HCT116 (cell line): ENCODE data around the gene SIRT7.

Experiments used
- CTCF ChIP-seq, 3 experiments: fragments of 200-600 bp in 1 of 3; sonication (generic) in 1 of 3; IDR thresholded peaks in 2 of 3; conservative IDR thresholded peaks in 1 of 3; 2 replicates each; pipeline ENCODE4 v1.5.1; 2012 to 2017; ENCODE audit warnings: low read depth in 2 of 3, low read length in 2 of 3, antibody characterized with exemption in 1 of 3, borderline replicate concordance in 1 of 3, control low read depth in 1 of 3, mild to moderate bottlenecking in 1 of 3, mixed read lengths in 1 of 3, mixed run types in 1 of 3, moderate library complexity in 1 of 3; ENCODE audit not compliant: insufficient read depth in 1 of 3
- EZH2 ChIP-seq: fragments of 200-600 bp; sonication (generic); IDR thresholded peaks from 2 replicates; pipeline ENCODE4 v1.6.1; 2017; ENCODE audit warnings: antibody characterized with exemption, mixed run types
- EZH2phosphoT487 ChIP-seq: fragments of 200-600 bp; IDR thresholded peaks from 2 replicates; pipeline ENCODE4 v1.6.1; 2018; ENCODE audit warnings: antibody characterized with exemption, borderline replicate concordance
- JUND ChIP-seq: IDR thresholded peaks from 2 replicates; pipeline ENCODE4 v1.6.1; 2012
- POLR2A ChIP-seq: IDR thresholded peaks from 2 replicates; pipeline ENCODE4 v1.7.0; 2011; ENCODE audit warnings: borderline replicate concordance; ENCODE audit not compliant: insufficient read depth, insufficient read length; ENCODE audit errors: extremely low read depth
- POLR2AphosphoS5 ChIP-seq: IDR thresholded peaks from 2 replicates; pipeline ENCODE4 v1.6.1; 2011; ENCODE audit warnings: mild to moderate bottlenecking, low read depth, low read length, moderate library complexity
- RAD21 ChIP-seq: IDR thresholded peaks from 2 replicates; pipeline ENCODE4 v1.6.1; 2012; ENCODE audit warnings: low read depth, mild to moderate bottlenecking
- REST ChIP-seq: IDR thresholded peaks from 2 replicates; pipeline ENCODE4 v1.6.1; 2012; ENCODE audit warnings: low read depth
- SIN3A ChIP-seq: IDR thresholded peaks from 2 replicates; pipeline ENCODE4 v1.6.1; 2012; ENCODE audit warnings: low read depth
- SP1 ChIP-seq: IDR thresholded peaks from 2 replicates; pipeline ENCODE4 v1.6.1; 2012; ENCODE audit warnings: low read depth
- SRF ChIP-seq: IDR thresholded peaks from 2 replicates; pipeline ENCODE4 v1.6.1; 2012; ENCODE audit warnings: low read depth
- YY1 ChIP-seq: IDR thresholded peaks from 2 replicates; pipeline ENCODE4 v1.6.1; 2011; ENCODE audit warnings: low read length, low read depth, moderate library complexity, mild to moderate bottlenecking; ENCODE audit not compliant: insufficient replicate concordance; ENCODE audit errors: extremely low read depth

DNA sequence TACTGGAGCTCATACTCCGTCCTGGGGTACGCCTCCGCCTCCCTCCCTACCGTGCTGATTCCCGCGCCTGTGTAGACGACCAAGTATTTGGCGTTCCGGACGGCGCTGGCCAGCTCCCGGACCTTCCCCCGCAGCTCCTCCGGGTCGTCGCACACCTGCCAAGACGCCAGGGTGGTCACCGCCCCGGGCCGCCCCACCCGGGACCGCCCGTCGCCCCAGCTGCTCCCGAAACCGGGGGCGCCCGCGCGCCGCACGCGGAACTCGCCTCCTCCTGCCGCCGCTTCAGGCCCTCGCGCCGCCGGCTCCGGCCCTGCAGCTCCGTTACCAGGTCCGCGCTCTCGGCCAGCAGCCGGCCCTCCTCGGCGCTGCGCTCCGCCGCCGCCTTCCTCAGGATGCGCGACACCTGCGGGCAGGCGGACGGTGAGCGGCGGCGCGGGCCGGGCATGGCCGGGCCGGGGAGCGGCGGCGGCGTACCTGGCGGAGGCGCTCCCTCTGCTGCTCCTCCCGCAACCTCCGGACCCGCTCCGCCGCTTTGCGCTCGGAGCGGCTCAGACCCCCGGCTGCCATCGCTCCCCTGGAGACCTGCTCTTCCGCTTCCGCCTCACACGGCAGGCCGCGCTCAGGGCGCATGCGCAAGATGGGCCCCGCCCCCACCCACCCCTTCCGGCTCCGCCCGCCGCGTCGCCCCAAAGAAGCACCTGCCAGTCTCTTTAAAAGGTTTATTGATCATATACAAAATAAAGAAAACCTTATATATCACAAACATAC lies at the start of gene SIRT7:
- TF ChIP-seq YY1 (peak; percentile 78), CTCF (IDR thresholded peaks at IDR 0.05 in 2 of 3, conservative IDR thresholded peaks at IDR 0.05 in 1 of 3; ENCODE audit: borderline replicate concordance in 1 of 3, insufficient read depth in 1 of 3, low read depth in 2 of 3, low read length in 2 of 3) (no peak), JUND (no peak), EZH2phosphoT487 (no peak), EZH2 (no peak), SIN3A (peak; percentile 70; the same call in 1 of the 2 replicates), REST (no peak), POLR2AphosphoS5 (peak; percentile 92), SRF (no peak), SP1 (peak; percentile 52; the same call in 1 of the 2 replicates), POLR2A (peak; percentile 36), RAD21 (no peak)
